OCI-LY1 (cell line): Measurements from ENCODE around the gene GPRC5C.

ENCODE experiments used
- CTCF ChIP-seq: fragments of 200-600 bp; sonication (generic), shearing (Covaris generic); IDR thresholded peaks from 2 replicates; pipeline ENCODE4 v1.5.1; 2017; ENCODE audit warnings: mild to moderate bottlenecking, antibody characterized with exemption, low read length, moderate library complexity, mixed read lengths
- EZH2 ChIP-seq: fragments of 200-600 bp; sonication (generic), shearing (Covaris generic); IDR thresholded peaks from 2 replicates; pipeline ENCODE4 v1.8.0; 2017; ENCODE audit warnings: borderline replicate concordance, mixed run types, mild to moderate bottlenecking, antibody characterized with exemption, low read length, moderate library complexity, mixed read lengths

DNA sequence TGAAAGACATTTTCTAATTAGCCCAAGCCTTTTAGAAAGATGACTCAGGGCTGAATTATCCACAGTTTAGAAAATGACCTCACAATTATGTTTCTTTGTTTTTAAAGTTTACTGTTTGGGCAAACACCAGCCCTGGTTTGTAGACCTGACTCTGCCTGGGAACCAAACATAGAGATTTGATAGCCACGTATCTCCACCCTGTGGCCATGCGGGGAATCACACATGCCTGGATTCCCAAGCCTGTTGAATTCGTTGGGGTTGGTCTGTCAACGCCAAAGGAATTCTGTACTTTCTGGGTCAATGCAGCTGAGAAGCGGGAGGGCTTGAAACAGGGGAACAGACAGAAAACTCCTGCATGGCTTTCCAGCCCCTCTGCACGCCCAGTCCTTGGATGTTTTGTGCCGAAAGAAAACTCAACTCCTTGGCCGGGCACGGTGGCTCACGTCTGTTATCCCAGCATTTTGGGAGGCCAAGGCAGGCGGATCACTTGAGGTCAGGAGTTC is 61.5 kb downstream of the GPRC5C start:
- TF ChIP-seq EZH2: no peak
- peak; percentile 80 for TF ChIP-seq CTCF
